Stimulated activated naive CD4-positive, alpha-beta T cell treated with Interleukin-2 at 50 U/mL for 16 hours (primary cell): Measurements from ENCODE around the gene LRRC4.

Experiments
- DNase-seq: peaks from one replicate; lab custom pipeline; 2025; lab: John Stamatoyannopoulos, UW

LRRC4 gene

GRCh38 chr7:127979113-127979727 is 52.0 kb downstream of the LRRC4 start:
- no peak for DNase-seq

- DNase-seq, result no peak
Measured at GRCh38 chr7:127978421-127978820, 52.8 kb downstream of the LRRC4 start.
